Measurements from ENCODE around the gene SFXN1. TPM values are rescaled to one million over a fixed set of nuclear protein-coding genes. Genes with fewer than 3 reads are reported as not detected.

Gene SFXN1
- total and polyA plus RNA-seq, 2 donors (not counting 3 experiments of a cell fraction or from before 2014, with no cell fraction given) = 61.7 to 69.3 TPM

- no peaks in the 10 kb centered on the region for H3K36me3 ChIP-seq (ENCODE audit: control insufficient read depth in 2 of 2, extremely low read depth in 1 of 2, insufficient read depth in 2 of 2, low read length in 2 of 2)
- FAIRE-seq (no peak), DNase-seq (ENCODE audit: low read depth, low spot score) (no peak)
- H3K4me2 ChIP-seq (ENCODE audit: insufficient read depth, low read length) = no peak overlapping the region
- no peaks in the 10 kb centered on the region for H3K27me3 ChIP-seq (ENCODE audit: control insufficient read depth in 2 of 2, insufficient read depth in 2 of 2, low read length in 2 of 2)
- TF ChIP-seq EZH2 (IDR thresholded peaks at IDR 0.05; ENCODE audit: borderline replicate concordance, low read depth, low read length, severe bottlenecking) (no peak), CTCF (IDR thresholded peaks at IDR 0.05; ENCODE audit: extremely low read depth in 1 of 2, insufficient read depth in 1 of 2, low read depth in 1 of 2, low read length in 2 of 2) (no peak), POLR2AphosphoS5 (IDR thresholded peaks at IDR 0.05; ENCODE audit: insufficient read depth, low read depth, low read length) (no peak), FOS (IDR thresholded peaks at IDR 0.05; ENCODE audit: borderline replicate concordance, insufficient read depth, low read length) (no peak), MYC (IDR thresholded peaks at IDR 0.05; ENCODE audit: low read depth, low read length) (no peak), JUN (IDR thresholded peaks at IDR 0.05; ENCODE audit: borderline replicate concordance, insufficient read depth, insufficient read length, low read depth) (no peak), POLR2A (IDR thresholded peaks at IDR 0.05; ENCODE audit: low read depth, low read length) (no peak), MAX (IDR thresholded peaks at IDR 0.05; ENCODE audit: insufficient read depth, insufficient read length) (no peak), GATA2 (IDR thresholded peaks at IDR 0.05; ENCODE audit: insufficient read depth, insufficient read length, low read depth, low read length) (no peak)
- no TSS peak for BruUV-seq (replicated peaks)
- CTCF ChIA-PET = interaction anchor here (0.5 kb wide), 1 partner anchor 92 kb away, joined by 3 read pairs; no protein-coding TSS in a partner anchor
- H2AFZ ChIP-seq (ENCODE audit: low read depth, low read length) = no peak overlapping the region
- no peaks in the 10 kb centered on the region for H3K9me3 ChIP-seq (replicated peaks; ENCODE audit: control insufficient read depth, insufficient read depth, low read length)
- POLR2A ChIA-PET = no interaction called here
- no peak overlapping the region for H3K27ac ChIP-seq (ENCODE audit: insufficient read depth, low read depth, low read length)
- H3K9me1 ChIP-seq (replicated peaks; ENCODE audit: control insufficient read depth, extremely low read depth, insufficient read depth, low read length) = no peaks in the 10 kb centered on the region
- no peak overlapping the region for H3K4me3 ChIP-seq (replicated peaks in 1 of 3; ENCODE audit: insufficient read depth in 1 of 3, low read depth in 1 of 3, low read length in 3 of 3)
- dilution Hi-C loops (cut with MboI; ENCODE audit: extremely low pct_ligation_motif_present, low sequenced_read_pairs) = no loop called here
- intact Hi-C loops (cut with micrococcal nuclease) = no loop called here
- H3K4me1 ChIP-seq (ENCODE audit: control insufficient read depth, extremely low read depth, insufficient read depth, low read length) = no peaks in the 10 kb centered on the region
- no peaks in the 10 kb centered on the region for H3K79me2 ChIP-seq (ENCODE audit: control insufficient read depth, insufficient read depth, low read length)
- no peaks in the 10 kb centered on the region for H4K20me1 ChIP-seq (replicated peaks; ENCODE audit: control insufficient read depth, extremely low read depth, insufficient read depth, low read length)
- H3K9ac ChIP-seq (replicated peaks; ENCODE audit: extremely low read depth, insufficient read depth, low read length) = no peak overlapping the region
Measured at GRCh38 chr5:175556794-175557193, 78.4 kb downstream of the SFXN1 start.
